Measurements from ENCODE around the gene MTHFSD.

DNA sequence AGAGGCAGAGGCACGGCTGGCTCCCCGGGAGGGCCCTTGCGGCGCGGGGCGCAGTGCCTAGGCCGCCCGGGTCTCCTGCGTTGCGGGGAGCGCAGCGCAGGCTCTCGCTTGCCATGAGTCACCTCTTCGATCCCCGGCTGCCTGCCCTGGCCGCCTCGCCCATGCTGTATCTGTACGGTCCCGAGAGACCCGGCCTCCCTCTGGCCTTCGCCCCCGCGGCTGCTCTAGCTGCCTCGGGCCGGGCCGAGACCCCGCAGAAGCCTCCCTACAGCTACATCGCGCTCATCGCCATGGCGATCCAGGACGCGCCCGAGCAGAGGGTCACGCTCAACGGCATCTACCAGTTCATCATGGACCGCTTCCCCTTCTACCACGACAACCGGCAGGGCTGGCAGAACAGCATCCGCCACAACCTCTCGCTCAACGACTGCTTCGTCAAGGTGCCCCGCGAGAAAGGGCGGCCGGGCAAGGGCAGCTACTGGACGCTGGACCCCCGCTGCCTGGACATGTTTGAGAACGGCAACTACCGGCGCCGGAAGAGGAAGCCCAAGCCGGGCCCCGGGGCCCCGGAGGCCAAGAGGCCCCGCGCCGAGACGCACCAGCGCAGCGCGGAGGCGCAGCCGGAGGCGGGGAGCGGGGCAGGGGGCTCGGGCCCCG lies 23.7 kb upstream of the MTHFSD start:
- TF ChIP-seq, protein P1, sequence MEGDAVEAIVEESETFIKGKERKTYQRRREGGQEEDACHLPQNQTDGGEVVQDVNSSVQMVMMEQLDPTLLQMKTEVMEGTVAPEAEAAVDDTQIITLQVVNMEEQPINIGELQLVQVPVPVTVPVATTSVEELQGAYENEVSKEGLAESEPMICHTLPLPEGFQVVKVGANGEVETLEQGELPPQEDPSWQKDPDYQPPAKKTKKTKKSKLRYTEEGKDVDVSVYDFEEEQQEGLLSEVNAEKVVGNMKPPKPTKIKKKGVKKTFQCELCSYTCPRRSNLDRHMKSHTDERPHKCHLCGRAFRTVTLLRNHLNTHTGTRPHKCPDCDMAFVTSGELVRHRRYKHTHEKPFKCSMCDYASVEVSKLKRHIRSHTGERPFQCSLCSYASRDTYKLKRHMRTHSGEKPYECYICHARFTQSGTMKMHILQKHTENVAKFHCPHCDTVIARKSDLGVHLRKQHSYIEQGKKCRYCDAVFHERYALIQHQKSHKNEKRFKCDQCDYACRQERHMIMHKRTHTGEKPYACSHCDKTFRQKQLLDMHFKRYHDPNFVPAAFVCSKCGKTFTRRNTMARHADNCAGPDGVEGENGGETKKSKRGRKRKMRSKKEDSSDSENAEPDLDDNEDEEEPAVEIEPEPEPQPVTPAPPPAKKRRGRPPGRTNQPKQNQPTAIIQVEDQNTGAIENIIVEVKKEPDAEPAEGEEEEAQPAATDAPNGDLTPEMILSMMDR (IDR thresholded peaks at IDR 0.05; ENCODE audit: poor library complexity), result no peak
- no peak for TF ChIP-seq EZH2 (IDR thresholded peaks at IDR 0.05; ENCODE audit: borderline replicate concordance)
